Parathyroid adenoma (tissue), 2 donors: ENCODE data around the gene F2RL3.

Experiments used
- H2AFZ ChIP-seq: fragments of 300-600 bp; sonication (generic); one replicate; pipeline ENCODE4 v1.7.0; 2017; ENCODE audit warnings: antibody characterized with exemption, mild to moderate bottlenecking
- H3K27ac ChIP-seq: fragments of 300-600 bp; sonication (generic); one replicate; pipeline ENCODE4 v1.7.0; 2017
- H3K27me3 ChIP-seq: fragments of 300-600 bp; sonication (generic); one replicate; pipeline ENCODE4 v1.7.0; 2017; ENCODE audit warnings: low read length; ENCODE audit not compliant: control insufficient read depth, insufficient read depth
- H3K36me3 ChIP-seq: fragments of 300-600 bp; sonication (generic); one replicate; pipeline ENCODE4 v1.7.0; 2017; ENCODE audit warnings: low read length; ENCODE audit not compliant: control insufficient read depth, insufficient read depth
- H3K4me1 ChIP-seq: fragments of 300-600 bp; sonication (generic); one replicate; pipeline ENCODE4 v1.7.0; 2017; ENCODE audit warnings: control low read depth
- H3K4me2 ChIP-seq: fragments of 300-600 bp; sonication (generic); one replicate; pipeline ENCODE4 v1.7.0; 2017; ENCODE audit warnings: low read length
- H3K4me3 ChIP-seq: fragments of 300-600 bp; sonication (generic); one replicate; pipeline ENCODE4 v1.7.0; 2017; ENCODE audit warnings: low read depth, low read length
- H3K79me2 ChIP-seq: fragments of 300-600 bp; sonication (generic); one replicate; pipeline ENCODE4 v1.7.0; 2017; ENCODE audit warnings: control low read depth
- H3K9ac ChIP-seq: fragments of 300-600 bp; sonication (generic); one replicate; pipeline ENCODE4 v1.7.0; 2017; ENCODE audit warnings: mild to moderate bottlenecking
- H3K9me3 ChIP-seq: fragments of 300-600 bp; sonication (generic); one replicate; pipeline ENCODE4 v1.7.0; 2017; ENCODE audit warnings: low read length; ENCODE audit not compliant: control insufficient read depth
- TF ChIP-seq, protein P1 (sequence below): fragments of 300-600 bp; sonication (generic); IDR thresholded peaks from one replicate; pipeline ENCODE4 v1.7.0; 2017; ENCODE audit warnings: antibody characterized with exemption, mild to moderate bottlenecking
- donor health status: primary hyperparathyroidism.

F2RL3 gene

DNA sequence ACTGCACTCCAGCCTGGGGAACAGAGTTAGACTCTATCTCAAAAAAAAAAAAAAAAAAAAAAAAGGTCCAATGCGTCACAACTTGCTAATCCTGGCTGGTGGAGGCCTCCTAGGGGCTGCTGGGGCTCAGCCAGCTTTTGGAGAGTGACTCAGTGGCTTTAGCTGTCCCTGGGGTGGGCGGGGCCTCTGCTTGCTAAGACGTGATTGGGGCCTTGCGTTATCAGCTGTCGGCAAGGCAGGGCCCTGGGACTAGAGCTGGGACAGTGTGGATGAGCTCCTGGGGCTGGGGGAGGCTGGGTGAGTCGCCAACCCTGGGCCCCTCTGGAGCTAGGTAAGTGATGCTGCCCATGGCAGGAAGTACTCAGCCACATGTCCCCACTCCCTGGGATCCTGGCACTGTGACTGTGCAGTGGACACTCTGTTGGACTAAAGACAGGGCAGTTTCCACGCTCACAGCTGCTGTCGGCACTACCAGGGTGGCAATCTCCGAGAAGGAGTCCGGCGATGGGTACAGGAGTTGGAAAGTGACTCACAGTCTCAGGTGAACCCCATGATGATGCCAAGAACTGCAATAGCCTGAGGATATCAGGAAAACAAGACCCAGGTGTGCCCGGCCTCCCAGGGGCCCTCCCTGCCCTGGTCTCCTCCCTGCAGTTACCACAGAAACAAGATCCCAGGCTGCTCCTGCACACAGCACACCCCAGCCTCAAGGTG is 32.2 kb downstream of the F2RL3 start:
- Histone ChIP-seq H3K9me3 (no peaks in the 10 kb centered on the region), H3K27me3 (no peaks in the 10 kb centered on the region), H3K79me2 (no peaks in the 10 kb centered on the region), H3K36me3 (no peaks in the 10 kb centered on the region), H3K27ac (no peak overlapping the region), H3K4me1 (no peaks in the 10 kb centered on the region), H3K9ac (no peak overlapping the region), H2AFZ (no peak overlapping the region), H3K4me2 (no peak overlapping the region), H3K4me3 (no peak overlapping the region)
- TF ChIP-seq, protein P1, sequence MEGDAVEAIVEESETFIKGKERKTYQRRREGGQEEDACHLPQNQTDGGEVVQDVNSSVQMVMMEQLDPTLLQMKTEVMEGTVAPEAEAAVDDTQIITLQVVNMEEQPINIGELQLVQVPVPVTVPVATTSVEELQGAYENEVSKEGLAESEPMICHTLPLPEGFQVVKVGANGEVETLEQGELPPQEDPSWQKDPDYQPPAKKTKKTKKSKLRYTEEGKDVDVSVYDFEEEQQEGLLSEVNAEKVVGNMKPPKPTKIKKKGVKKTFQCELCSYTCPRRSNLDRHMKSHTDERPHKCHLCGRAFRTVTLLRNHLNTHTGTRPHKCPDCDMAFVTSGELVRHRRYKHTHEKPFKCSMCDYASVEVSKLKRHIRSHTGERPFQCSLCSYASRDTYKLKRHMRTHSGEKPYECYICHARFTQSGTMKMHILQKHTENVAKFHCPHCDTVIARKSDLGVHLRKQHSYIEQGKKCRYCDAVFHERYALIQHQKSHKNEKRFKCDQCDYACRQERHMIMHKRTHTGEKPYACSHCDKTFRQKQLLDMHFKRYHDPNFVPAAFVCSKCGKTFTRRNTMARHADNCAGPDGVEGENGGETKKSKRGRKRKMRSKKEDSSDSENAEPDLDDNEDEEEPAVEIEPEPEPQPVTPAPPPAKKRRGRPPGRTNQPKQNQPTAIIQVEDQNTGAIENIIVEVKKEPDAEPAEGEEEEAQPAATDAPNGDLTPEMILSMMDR: no peak

DNA sequence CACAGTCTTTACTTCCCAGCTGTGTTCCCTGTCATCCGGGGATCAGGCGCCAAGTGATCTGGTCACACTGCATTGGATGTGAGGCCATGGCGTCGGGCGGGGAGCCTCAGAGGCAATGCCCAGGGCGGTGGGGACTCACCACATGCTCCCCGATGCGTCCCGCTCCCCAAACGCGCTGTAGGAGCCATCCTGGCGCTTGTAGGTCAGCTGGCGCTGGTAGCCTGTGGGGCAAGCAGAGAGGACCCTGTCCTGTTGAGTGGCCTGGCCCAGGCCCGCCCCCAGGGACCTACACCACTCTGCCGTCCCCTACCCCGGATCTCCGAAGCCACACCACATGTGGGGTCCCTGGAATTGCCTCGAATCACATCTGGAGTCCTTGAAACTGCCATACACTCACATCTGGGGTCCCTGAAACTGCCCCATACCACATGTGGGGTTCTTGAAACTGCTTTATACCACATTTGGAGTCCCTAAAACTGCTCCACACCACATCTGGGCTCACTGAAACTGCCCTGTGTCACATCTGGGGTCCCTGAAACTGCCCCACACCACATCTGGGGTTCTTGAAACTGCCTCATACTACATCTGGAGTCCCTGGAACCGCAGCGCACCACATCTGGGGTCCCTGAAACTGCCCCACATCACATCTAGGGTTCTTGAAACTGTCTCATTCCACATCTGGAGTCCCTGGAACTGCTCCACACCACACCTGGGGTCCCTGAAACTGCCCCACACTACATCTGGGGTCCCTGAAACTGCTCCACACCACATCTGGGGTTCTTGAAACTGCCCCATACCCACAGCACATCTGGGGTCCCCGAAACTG is 33.2 kb downstream of the F2RL3 start:
- TF ChIP-seq, protein P1: no peak

DNA sequence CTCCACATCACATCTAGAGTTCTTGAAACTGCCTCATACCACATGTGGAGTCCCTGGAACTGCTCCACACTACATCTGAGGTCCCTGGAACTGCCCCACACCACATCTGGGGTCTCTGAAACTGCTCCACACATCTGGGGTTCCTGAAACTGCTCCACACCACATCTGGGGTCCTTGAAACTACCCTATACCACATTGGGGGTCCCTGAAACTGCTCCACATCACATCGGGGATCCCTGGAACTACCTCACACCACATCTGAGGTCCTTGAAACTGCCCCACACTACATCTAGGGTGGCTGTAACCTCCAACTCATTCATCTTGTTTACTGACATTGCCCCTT is 33.8 kb downstream of the F2RL3 start:
- Histone ChIP-seq H3K79me2 (no peaks in the 10 kb centered on the region), H3K27me3 (no peaks in the 10 kb centered on the region), H3K4me2 (no peak overlapping the region), H3K9me3 (no peaks in the 10 kb centered on the region), H3K4me3 (no peak overlapping the region), H3K27ac (no peak overlapping the region), H3K36me3 (no peaks in the 10 kb centered on the region), H3K4me1 (no peaks in the 10 kb centered on the region), H3K9ac (no peak overlapping the region), H2AFZ (no peak overlapping the region)
- TF ChIP-seq, protein P1: no peak

More for the DNA sequence above, 33.2 kb downstream of the F2RL3 start:
- no peaks in the 10 kb centered on the region for H3K79me2 ChIP-seq
- no peaks in the 10 kb centered on the region for H3K27me3 ChIP-seq
- H3K4me2 ChIP-seq: no peak overlapping the region
- H3K27ac ChIP-seq: no peak overlapping the region
- no peaks in the 10 kb centered on the region for H3K9me3 ChIP-seq
- H2AFZ ChIP-seq: no peak overlapping the region
- no peaks in the 10 kb centered on the region for H3K4me1 ChIP-seq
- no peak overlapping the region for H3K9ac ChIP-seq
- no peaks in the 10 kb centered on the region for H3K36me3 ChIP-seq
- H3K4me3 ChIP-seq: no peak overlapping the region

DNA sequence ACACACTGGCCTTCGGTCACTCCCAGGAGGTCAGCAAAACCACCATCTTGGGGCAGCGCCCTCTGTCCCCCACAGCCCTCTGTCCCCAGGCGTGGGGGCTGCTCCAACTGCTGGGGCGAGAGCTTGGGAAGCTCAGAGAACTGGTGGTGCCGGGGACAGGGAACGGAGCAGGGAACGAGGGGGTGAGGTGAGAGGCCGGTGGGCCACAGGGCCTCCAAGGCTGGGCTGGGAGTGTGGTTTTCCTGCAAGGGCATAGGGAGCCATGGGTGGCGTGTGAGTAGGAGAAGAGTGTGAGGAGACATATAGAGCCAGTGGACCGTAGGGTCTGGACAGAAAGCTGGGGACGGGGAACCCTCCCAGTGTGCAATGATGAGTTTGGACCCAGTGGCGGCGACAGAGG is 34.1 kb downstream of the F2RL3 start:
- H3K9me3 ChIP-seq: no peaks in the 10 kb centered on the region
- H3K4me1 ChIP-seq: no peaks in the 10 kb centered on the region
- no peak overlapping the region for H3K4me3 ChIP-seq
- no peak overlapping the region for H3K4me2 ChIP-seq
- no peak overlapping the region for H3K9ac ChIP-seq
- TF ChIP-seq, protein P1: no peak
- H3K27ac ChIP-seq: no peak overlapping the region
- H3K79me2 ChIP-seq: no peaks in the 10 kb centered on the region
- H3K27me3 ChIP-seq: no peaks in the 10 kb centered on the region
- no peak overlapping the region for H2AFZ ChIP-seq
- H3K36me3 ChIP-seq: no peaks in the 10 kb centered on the region
